Activated CD4-positive, alpha-beta T cell treated with anti-CD3 and anti-CD28 coated beads for 48 hours (primary cell): ENCODE results near the gene HEATR1.
A peak's percentile ranks its signal among the peaks of the same experiment; 100 is the strongest.
"Not testable (repeated sequence)": the region's sequence is repeated elsewhere in the genome, so short reads cannot be mapped to it uniquely, and the experiment has no call there.

Experiments used
- DNase-seq: peaks from one replicate; pipeline ENCODE4 v3.0.0-alpha.2; 2020

HEATR1 gene

DNA sequence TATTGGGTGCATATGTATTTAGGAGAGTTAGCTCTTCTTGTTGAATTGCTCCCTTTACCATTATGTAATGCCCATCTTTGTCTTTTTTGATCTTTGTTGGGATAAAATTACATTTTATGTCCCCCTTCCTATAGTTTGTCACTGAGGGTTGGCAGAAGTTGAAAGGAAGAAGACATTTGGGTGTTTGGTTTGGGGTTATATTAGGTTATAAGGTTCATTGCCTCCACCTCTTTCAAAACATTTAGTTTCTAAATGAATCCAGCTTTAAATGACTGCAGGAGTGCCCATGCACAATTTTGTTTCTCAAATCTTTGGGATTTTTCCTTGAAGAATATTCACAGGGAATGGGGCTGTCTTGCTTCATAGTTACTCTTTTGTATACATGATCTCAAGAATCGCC is 95.1 kb downstream of the HEATR1 start:
- no peak for DNase-seq

DNA sequence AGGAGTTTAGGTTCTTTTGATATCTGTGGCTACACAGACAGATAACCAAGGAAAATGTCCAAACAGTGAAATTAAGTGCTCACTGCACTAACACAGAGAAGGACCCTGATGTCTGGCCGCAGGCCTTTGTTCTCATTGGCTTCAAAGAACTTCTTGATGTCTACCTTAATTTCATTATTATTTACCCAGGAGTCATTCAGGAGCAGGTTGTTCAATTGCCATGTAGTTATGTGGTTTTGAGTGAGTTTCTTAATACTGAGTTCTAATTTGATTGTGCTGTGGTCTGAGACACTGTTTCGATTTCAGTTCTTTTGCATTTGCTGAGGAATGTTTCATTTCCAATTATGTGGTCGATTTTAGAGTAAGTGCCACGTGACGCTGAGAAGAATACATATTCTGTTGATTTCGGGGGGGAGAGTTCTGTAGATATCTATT is 95.7 kb downstream of the HEATR1 start:
- no peak for DNase-seq

GRCh38 chr1:236507022-236507700 is 97.2 kb downstream of the HEATR1 start:
- no peak for DNase-seq

DNA sequence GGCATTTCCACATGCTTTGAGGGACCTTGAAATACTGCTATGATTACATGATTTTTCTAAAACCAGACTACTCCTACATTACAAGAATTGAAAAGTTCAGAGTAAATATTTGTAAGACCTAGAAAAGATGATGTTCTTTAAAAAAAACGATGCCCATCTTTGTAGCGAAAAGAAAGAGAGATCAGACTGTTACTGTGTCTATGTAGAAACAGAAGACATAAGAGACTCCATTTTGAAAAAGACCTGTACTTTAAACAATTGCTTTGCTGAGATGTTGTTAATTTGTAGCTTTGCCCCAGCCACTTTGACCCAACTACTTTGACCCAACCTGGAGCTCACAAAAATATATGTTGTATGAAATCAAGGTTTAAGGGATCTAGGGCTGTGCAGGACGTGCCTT is 100.0 kb downstream of the HEATR1 start:
- DNase-seq: not testable (repeated sequence)

- DNase-seq: peak; percentile 18
Measured at GRCh38 chr1:236502972-236503639, 101.2 kb downstream of the HEATR1 start.

DNA sequence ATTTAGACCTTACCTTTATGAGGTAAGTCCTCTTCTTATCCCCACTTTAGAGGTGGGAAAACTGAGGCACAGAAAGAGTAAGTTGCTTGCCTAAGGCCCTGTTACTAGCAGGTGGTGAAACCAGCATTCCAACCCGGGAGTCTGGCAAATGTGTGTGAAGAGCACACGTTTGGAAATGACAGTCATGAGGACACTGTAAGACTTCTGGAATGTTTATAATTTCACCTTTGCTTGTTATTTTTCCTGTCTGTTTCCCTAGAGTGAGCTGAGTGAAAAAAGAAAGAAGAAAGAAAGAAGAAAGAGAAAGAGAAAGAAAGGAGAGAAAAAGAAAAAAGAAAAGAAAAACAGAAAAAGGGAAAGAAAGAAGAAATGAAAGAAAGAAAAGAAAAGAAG is 101.7 kb downstream of the HEATR1 start:
- no peak for DNase-seq

DNA sequence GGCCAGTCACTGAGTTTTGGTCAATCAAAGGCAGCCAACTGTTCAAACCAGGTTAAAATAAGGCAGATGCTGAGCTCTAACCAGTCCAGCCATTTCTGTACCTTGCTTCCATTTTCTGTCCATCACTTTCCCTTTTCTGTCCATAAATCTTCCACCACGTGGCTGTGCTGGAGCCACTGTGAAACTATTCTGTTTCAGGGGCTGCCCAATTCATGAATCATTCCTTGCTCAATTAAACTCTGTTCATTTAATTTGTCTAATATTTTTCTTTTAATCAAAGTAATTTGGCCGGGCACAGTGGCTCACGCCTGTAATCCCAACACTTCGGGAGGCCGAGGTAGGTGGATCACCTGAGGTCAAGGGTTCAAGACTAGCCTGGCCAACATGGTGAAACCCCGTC is 103.2 kb downstream of the HEATR1 start:
- DNase-seq: no peak
